ENCODE measurements around the gene MYH7B.

GRCh38 chr20:34922654-34923381, 32.9 kb upstream of the MYH7B start:
- TF ChIP-seq CTCF (IDR thresholded peaks at IDR 0.05; ENCODE audit: low read depth, low read length) (no peak), EZH2phosphoT487 (IDR thresholded peaks at IDR 0.05; ENCODE audit: low read depth) (no peak)
